CD4-positive, alpha-beta T cell treated with Interleukin-15 for 1 hour (primary cell): ENCODE measurements around the gene GLI3.

Experiments
- DNase-seq: peaks from one replicate; pipeline ENCODE4 v3.0.0-alpha.2; 2020

Gene GLI3

GRCh38 chr7:42235741-42236161, 1.3 kb downstream of the GLI3 start:
- no peak for DNase-seq

- DNase-seq, result no peak
These were observed 2.3 kb downstream of the GLI3 start for GRCh38 chr7:42234736-42235135.

GRCh38 chr7:42233695-42234331, 3.2 kb downstream of the GLI3 start:
- no peak for DNase-seq

GRCh38 chr7:42233171-42233570, 3.8 kb downstream of the GLI3 start:
- no peak for DNase-seq

- no peak for DNase-seq
These were observed 4.7 kb downstream of the GLI3 start for GRCh38 chr7:42232275-42232674.

- DNase-seq, result no peak
These were observed 5.8 kb downstream of the GLI3 start for GRCh38 chr7:42231043-42231787.

- no peak for DNase-seq
These were observed 8.9 kb downstream of the GLI3 start for GRCh38 chr7:42227936-42228591.

GRCh38 chr7:42227541-42227935, 9.5 kb downstream of the GLI3 start:
- DNase-seq, result no peak

- no peak for DNase-seq
These were observed 10.0 kb downstream of the GLI3 start for GRCh38 chr7:42227021-42227420.

GRCh38 chr7:42226354-42226941, 10.6 kb downstream of the GLI3 start:
- DNase-seq, result no peak

- DNase-seq, result no peak
These were observed 12.5 kb downstream of the GLI3 start for GRCh38 chr7:42224391-42225003.

- DNase-seq, result no peak
These were observed 14.1 kb downstream of the GLI3 start for GRCh38 chr7:42222891-42223290.

GRCh38 chr7:42222125-42222524, 14.9 kb downstream of the GLI3 start:
- DNase-seq, result no peak

GRCh38 chr7:42221304-42221703, 15.7 kb downstream of the GLI3 start:
- no peak for DNase-seq

- DNase-seq, result no peak
These were observed 17.6 kb downstream of the GLI3 start for GRCh38 chr7:42219447-42219846.

GRCh38 chr7:42218248-42218647, 18.8 kb downstream of the GLI3 start:
- no peak for DNase-seq

- no peak for DNase-seq
These were observed 19.5 kb downstream of the GLI3 start for GRCh38 chr7:42217548-42217947.

GRCh38 chr7:42217053-42217452, 20.0 kb downstream of the GLI3 start:
- DNase-seq, result no peak

GRCh38 chr7:42214060-42214679, 22.8 kb downstream of the GLI3 start:
- DNase-seq, result no peak

GRCh38 chr7:42213093-42213492, 23.9 kb downstream of the GLI3 start:
- DNase-seq, result no peak

GRCh38 chr7:42212541-42213090, 24.4 kb downstream of the GLI3 start:
- no peak for DNase-seq

- no peak for DNase-seq
These were observed 25.1 kb downstream of the GLI3 start for GRCh38 chr7:42211938-42212337.

GRCh38 chr7:42210779-42211178, 26.2 kb downstream of the GLI3 start:
- no peak for DNase-seq
